GM18873 (cell line): ENCODE results near the gene HDGFL2.
"Not testable (repeated sequence)": the region's sequence is repeated elsewhere in the genome, so short reads cannot be mapped to it uniquely, and the experiment has no call there.

Source experiments
- ATAC-seq: cut with Tn5 transposase; IDR thresholded peaks from one replicate; pipeline ENCODE4 v1.9.1; 2021; ENCODE audit warnings: mild to moderate bottlenecking, moderate library complexity, moderate number of reproducible peaks; ENCODE audit not compliant: unreplicated experiment, low FRiP score

HDGFL2 gene

GRCh38 chr19:4511300-4512054, 39.4 kb downstream of the HDGFL2 start:
- ATAC-seq, result no peak

GRCh38 chr19:4512070-4512469, 40.0 kb downstream of the HDGFL2 start:
- no peak for ATAC-seq

DNA sequence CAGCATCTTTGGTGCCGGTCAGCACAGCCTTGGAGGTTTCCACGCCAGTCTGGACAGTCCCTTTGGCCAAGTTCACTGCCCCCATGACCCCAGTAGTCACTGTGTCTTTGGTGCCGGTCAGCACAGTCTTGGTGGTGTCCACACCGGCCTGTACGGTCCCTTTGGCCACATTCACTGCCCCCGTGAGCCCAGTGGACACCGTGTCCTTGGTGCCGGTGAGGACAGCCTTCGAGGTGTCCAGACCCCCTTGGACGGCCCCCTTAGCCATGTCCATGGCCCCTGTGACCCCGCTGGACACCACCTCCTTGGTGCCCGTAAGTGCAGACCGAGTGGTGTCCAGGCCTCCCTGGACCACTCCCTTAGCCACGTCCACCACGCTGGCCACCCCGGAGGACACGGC, 41.2 kb downstream of the HDGFL2 start:
- ATAC-seq, result no peak

- ATAC-seq, result no peak
Observed at GRCh38 chr19:4515732-4516131, 43.6 kb downstream of the HDGFL2 start.

DNA sequence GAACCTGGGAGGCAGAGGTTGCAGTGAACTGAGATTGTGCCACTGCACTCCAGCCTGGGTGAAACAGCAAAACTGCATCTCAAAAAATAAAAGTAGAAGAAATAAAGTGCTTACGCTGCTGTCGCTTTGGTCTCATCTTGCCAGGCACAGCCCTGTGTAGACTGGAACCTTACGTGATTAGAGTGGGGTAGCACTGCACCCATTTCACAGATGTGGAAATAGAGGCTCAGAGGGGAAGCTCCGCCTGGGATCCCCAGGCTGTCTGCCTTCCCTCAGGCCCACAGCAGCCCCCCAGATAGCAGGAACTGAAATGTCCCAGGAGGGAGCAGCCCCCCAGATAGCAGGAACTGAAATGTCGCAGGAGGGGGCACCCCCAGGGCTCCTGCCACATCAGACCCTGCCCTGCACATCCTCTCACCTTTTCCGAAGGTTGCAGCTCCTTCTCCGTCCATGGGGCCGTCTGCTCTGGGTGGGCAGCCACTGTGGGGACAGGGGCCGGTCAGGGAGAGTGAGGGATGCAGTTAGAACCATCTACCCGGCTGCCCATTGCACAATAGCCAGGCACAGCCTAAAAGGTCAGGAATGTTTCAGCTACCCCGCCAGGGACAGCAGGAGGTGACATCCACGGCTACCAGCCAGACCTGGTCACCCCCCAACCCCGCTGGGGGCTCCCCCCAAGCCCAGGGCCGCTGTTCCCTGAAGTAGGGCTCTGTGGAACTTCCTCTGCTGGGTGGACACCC, 44.3 kb downstream of the HDGFL2 start:
- no peak for ATAC-seq

DNA sequence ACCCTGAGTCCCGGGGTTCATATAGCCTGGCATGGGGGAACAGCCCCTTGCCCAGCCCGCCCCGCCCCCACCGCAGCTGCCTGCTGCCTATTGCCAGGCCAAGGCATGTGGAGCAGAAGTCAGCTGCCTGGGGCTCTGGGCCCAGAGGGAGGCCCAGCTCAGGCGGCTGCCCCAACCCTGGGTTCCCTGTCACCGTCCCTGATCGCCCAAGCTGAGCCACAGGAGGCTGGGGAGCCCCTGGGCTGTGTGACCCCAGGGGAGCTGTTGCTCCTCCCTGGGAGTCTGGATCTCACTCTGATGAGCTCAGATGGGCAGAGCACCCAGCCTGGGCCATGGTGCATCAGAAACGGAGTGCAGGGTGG, 44.8 kb downstream of the HDGFL2 start:
- no peak for ATAC-seq

DNA sequence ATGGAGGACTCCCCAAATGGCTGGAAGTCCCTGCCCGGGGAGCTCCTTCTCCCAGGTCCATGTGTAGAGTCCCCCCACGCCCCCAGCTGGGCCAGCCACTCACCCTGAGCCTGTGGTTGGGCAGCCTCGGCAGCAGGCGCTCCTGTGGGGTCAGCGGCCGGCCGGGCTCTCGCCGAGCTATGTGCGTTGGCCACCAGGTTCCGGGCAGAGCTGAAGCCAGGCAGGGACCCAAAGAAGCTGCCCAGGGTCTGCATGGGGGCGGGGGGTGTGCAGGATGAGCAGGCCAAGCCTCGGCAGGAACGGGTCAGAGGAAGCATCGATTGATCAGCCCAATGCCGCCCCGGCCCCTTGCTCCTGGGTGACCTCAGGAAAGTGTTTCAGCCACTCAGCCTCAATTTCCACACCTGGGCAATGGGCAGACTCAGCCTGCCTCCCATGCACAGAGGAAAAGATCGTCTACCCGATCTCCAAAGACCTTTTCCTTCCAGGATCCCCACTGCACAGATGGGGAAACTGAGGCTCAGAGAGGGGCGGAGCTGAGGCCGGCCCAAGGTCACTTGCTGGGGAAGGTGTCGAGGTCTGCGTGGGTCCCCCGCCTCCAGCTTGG, 45.5 kb downstream of the HDGFL2 start:
- ATAC-seq, result no peak

DNA sequence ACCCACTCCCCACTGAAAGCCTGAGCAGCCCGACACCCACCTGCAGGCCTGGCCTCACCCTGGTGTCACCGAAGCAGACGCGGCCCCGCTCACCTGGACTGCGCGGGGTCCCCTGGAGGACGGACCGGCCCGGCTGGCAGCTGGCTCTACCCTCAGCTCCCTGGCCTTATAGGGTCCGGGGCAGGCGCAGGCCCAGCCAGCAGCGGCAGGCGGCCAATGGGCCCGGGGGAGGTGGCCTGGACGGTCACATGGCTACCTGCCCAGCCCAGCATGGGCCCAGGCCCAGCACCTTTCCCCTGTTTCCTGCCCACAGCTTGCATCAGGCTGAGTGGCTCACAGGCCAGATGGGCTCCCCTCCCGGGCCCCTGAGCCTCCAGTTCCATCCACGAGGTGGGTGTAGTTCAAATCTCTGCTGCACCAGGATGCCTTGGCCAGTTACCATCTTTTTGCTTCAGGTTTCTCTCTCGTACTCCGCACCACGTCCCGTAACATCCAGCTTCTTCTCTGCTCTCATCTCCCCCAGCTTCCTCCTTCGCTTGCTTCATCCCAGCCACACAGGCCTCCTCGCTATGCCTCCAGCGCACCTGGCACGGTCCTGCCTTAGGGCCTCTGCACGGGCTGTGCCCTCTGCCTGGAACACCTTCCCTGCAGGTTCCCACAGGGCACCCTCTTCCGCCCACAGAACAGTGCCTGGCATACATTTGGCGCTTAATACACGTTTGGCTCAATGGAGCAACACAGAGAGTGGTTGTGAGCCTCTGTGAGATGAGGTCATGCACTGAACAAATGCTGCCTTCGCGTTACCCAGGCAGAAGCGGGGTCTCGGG, 46.5 kb downstream of the HDGFL2 start, which contains the start of gene PLIN4:
PLIN4 (minus strand) TSS at position 142 of the 827 bp plus-strand sequence. CDS start 214 bp downstream, outside the sequence.
- ATAC-seq, result no peak

GRCh38 chr19:4519172-4519496, 47.0 kb downstream of the HDGFL2 start:
- ATAC-seq, result no peak

- ATAC-seq, result no peak
Observed at GRCh38 chr19:4519521-4520277, 47.6 kb downstream of the HDGFL2 start.

GRCh38 chr19:4521170-4521887, 49.2 kb downstream of the HDGFL2 start:
- ATAC-seq, result no peak

GRCh38 chr19:4521888-4522242, 49.8 kb downstream of the HDGFL2 start:
- no peak for ATAC-seq

- no peak for ATAC-seq
Observed at GRCh38 chr19:4522291-4523002, 50.4 kb downstream of the HDGFL2 start.

- ATAC-seq, result no peak
Observed at GRCh38 chr19:4523306-4524110, 51.4 kb downstream of the HDGFL2 start.

DNA sequence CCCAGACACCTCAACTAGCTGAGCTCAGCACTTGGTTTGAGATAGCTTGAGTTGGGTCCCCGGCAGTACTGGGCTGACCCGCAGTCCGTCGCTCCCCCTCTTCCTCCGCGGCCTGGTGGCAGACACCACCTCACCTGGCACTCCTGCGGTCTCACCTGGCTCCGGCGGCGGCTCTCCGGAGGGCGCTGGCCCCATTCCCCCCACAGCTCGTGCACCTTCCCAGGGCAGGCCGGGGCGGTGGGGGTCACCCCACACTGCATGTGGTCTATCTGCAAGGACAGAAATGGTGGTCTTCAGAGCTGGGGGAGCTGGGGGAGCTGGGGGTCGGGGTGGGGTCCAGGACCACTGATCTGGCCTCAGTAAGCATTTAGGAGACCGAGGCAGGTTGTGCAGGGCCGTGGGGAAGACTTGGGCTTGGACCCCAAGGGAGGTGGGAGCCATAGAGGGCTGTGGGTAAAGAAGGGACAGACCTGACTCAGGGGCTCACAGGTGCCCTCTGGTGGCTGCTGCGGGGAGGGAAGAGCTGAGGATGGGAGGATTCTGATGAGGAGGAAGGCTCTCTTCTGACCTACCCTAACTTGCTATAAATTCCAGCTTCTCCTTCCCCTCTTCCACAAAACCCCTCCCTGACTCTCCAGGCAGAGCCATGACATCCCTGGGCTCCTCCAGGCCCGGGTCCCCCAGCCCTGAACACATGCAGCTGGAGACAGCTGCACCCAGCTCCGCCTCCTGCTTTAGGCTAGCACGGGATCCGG, 52.9 kb downstream of the HDGFL2 start:
- no peak for ATAC-seq

GRCh38 chr19:4525563-4526002, 53.5 kb downstream of the HDGFL2 start:
- ATAC-seq, result no peak

DNA sequence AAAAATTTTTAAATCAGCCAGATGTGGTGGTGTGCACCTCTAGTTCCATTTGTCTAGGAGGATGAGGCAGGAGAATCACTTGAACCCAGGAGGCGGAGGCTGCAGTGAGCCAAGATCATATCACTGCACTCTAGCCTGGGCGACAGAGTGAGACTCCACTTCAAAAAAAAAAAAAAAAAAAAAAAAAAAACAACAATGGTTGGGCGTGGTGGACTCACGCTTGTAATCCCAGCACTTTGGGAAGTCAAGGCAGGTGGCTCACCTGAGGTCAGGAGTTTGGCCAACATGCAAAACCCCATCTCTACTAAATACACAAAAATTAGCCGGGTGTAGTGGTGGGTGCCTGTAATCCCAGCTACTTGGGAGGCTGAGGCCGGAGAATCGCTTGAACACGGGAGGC, 55.3 kb downstream of the HDGFL2 start:
- not testable (repeated sequence) for ATAC-seq
